SK-N-SH treated with all-trans-retinoic acid at 6 μM for 48 hours (cell line): ENCODE results near the gene PCLO.
A peak's percentile ranks its signal among the peaks of the same experiment; 100 is the strongest.

Experiments
- ATAC-seq: fragments of 200-7000 bp; cut with Tn5 transposase; 3 replicates; pipeline ENCODE4 v1.9.1; 2020; ENCODE audit warnings: mild to moderate bottlenecking, moderate library complexity
- ARNTL ChIP-seq: fragments of 450-650 bp; formaldehyde crosslinking; IDR thresholded peaks from 2 replicates; pipeline ENCODE4 v1.5.0; 2020; ENCODE audit warnings: low read depth, mild to moderate bottlenecking, moderate library complexity, borderline replicate concordance
- BACH2 ChIP-seq: fragments of 250-450 bp; sonication (Bioruptor Pico); IDR thresholded peaks from 2 replicates; pipeline ENCODE4 v1.9.0; 2021; ENCODE audit warnings: mild to moderate bottlenecking, borderline replicate concordance
- CSDC2 ChIP-seq: fragments of 250-450 bp; sonication (Bioruptor Pico); IDR thresholded peaks from 2 replicates; pipeline ENCODE4 v1.5.0; 2020; ENCODE audit warnings: mild to moderate bottlenecking, moderate library complexity
- CSRNP3 ChIP-seq: fragments of 250-450 bp; sonication (Bioruptor Pico); IDR thresholded peaks from 2 replicates; pipeline ENCODE4 v1.5.1; 2021; ENCODE audit warnings: mild to moderate bottlenecking, moderate library complexity
- ESRRG ChIP-seq: fragments of 250-450 bp; sonication (Bioruptor Pico); IDR thresholded peaks from 2 replicates; pipeline ENCODE4 v1.6.1; 2021; ENCODE audit warnings: mild to moderate bottlenecking
- GLIS3 ChIP-seq: fragments of 250-450 bp; sonication (Bioruptor Pico); IDR thresholded peaks from 2 replicates; pipeline ENCODE4 v1.5.0; 2020; ENCODE audit warnings: mild to moderate bottlenecking, moderate library complexity
- ISL1 ChIP-seq: fragments of 250-450 bp; sonication (Bioruptor Pico); IDR thresholded peaks from 2 replicates; pipeline ENCODE4 v2.1.2; 2022; ENCODE audit warnings: mild to moderate bottlenecking, moderate library complexity
- OSR1 ChIP-seq: fragments of 250-450 bp; sonication (Bioruptor Pico); IDR thresholded peaks from 2 replicates; pipeline ENCODE4 v1.8.0; 2022; ENCODE audit warnings: moderate library complexity, mild to moderate bottlenecking, inconsistent platforms
- PATZ1 ChIP-seq: fragments of 250-450 bp; sonication (Bioruptor Pico); IDR thresholded peaks from 2 replicates; pipeline ENCODE4 v1.8.0; 2020; ENCODE audit warnings: mild to moderate bottlenecking, moderate library complexity, borderline replicate concordance
- POU6F1 ChIP-seq: fragments of 250-450 bp; sonication (Bioruptor Pico); IDR thresholded peaks from 2 replicates; pipeline ENCODE4 v1.8.0; 2021; ENCODE audit warnings: low read depth, mild to moderate bottlenecking, moderate library complexity, borderline replicate concordance
- PPARA ChIP-seq: fragments of 250-450 bp; sonication (Bioruptor Pico); IDR thresholded peaks from 2 replicates; pipeline ENCODE4 v1.5.0; 2020; ENCODE audit warnings: mild to moderate bottlenecking, borderline replicate concordance
- RARB ChIP-seq: fragments of 250-450 bp; sonication (Bioruptor Pico); IDR thresholded peaks from 2 replicates; pipeline ENCODE4 v1.8.0; 2021; ENCODE audit warnings: mild to moderate bottlenecking, moderate library complexity
- SNAI2 ChIP-seq: fragments of 250-450 bp; sonication (Bioruptor Pico); IDR thresholded peaks from 2 replicates; pipeline ENCODE4 v1.5.0; 2020; ENCODE audit warnings: mild to moderate bottlenecking, moderate library complexity
- TCF4 ChIP-seq: fragments of 250-450 bp; sonication (Bioruptor Pico); IDR thresholded peaks from 2 replicates; pipeline ENCODE4 v1.8.0; 2021; ENCODE audit warnings: mild to moderate bottlenecking, moderate library complexity, borderline replicate concordance
- TOX ChIP-seq: fragments of 250-450 bp; sonication (Bioruptor Pico); IDR thresholded peaks from 2 replicates; pipeline ENCODE4 v1.8.0; 2021; ENCODE audit warnings: mild to moderate bottlenecking, moderate library complexity, borderline replicate concordance
- ZC3H10 ChIP-seq: fragments of 250-450 bp; sonication (Bioruptor Pico); IDR thresholded peaks from 2 replicates; pipeline ENCODE4 v1.5.1; 2021; ENCODE audit warnings: mild to moderate bottlenecking, moderate library complexity
- ZFP3 ChIP-seq: fragments of 250-450 bp; sonication (Bioruptor Pico); IDR thresholded peaks from 2 replicates; pipeline ENCODE4 v1.5.0; 2020; ENCODE audit warnings: mild to moderate bottlenecking, moderate library complexity
- ZFP30 ChIP-seq: fragments of 450-650 bp; formaldehyde crosslinking; IDR thresholded peaks from 2 replicates; pipeline ENCODE4 v1.5.0; 2022; ENCODE audit warnings: mild to moderate bottlenecking, moderate library complexity
- ZNF565 ChIP-seq: fragments of 450-650 bp; formaldehyde crosslinking; conservative IDR thresholded peaks from 2 replicates; pipeline ENCODE4 v1.5.0; 2020; ENCODE audit warnings: low read depth, mild to moderate bottlenecking, moderate library complexity
- ZNF70 ChIP-seq: fragments of 450-650 bp; formaldehyde crosslinking; IDR thresholded peaks from 2 replicates; pipeline ENCODE4 v1.5.0; 2020; ENCODE audit warnings: mild to moderate bottlenecking, moderate library complexity
- ZNF8 ChIP-seq: fragments of 450-650 bp; formaldehyde crosslinking; IDR thresholded peaks from 2 replicates; pipeline ENCODE4 v1.5.0; 2020; ENCODE audit warnings: mild to moderate bottlenecking, moderate library complexity
- TF ChIP-seq, protein P1 (sequence below): fragments of 250-450 bp; sonication (Bioruptor Pico); IDR thresholded peaks from 2 replicates; pipeline ENCODE4 v1.5.0; 2020; ENCODE audit warnings: mild to moderate bottlenecking, moderate library complexity
- TF ChIP-seq, protein P2 (sequence below): fragments of 250-450 bp; sonication (Bioruptor Pico); IDR thresholded peaks from 2 replicates; pipeline ENCODE4 v1.5.1; 2020; ENCODE audit warnings: low read depth, mild to moderate bottlenecking, moderate library complexity

Gene PCLO

GRCh38 chr7:83011954-83012353 lies 150.7 kb downstream of the PCLO start (continued):
- no peak for TF ChIP-seq ISL1 (CRISPR knock-in tag)
- TF ChIP-seq ZNF565 (CRISPR knock-in tag), result no peak
- TF ChIP-seq CSRNP3 (CRISPR knock-in tag), result no peak
- TF ChIP-seq ZNF8, result no peak
- no peak for TF ChIP-seq BACH2 (CRISPR knock-in tag)
- no peak for TF ChIP-seq RARB (CRISPR knock-in tag)
- TF ChIP-seq PPARA (CRISPR knock-in tag), result no peak
- no peak for TF ChIP-seq TOX (CRISPR knock-in tag)

DNA sequence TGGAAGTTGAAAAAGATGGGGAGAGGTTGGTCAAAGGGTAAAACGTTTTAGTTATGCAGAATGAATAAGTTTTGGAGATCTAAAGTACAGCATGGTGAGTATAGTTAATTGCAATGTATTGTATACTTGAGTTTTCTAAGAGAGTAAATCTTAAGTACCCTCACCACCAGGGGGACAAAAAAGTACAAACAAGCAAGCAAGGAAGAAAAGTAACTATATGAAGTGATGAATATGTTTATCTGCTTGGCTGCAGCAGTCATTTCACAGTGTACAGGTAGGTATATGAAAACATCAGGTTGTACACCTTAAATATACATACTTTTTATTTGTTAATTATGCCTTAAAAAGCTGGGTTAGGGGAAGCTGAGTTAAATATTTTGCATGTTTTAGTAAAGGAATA lies 157.3 kb downstream of the PCLO start:
- TF ChIP-seq PPARA (CRISPR knock-in tag), result no peak
- TF ChIP-seq CSDC2 (CRISPR knock-in tag), result no peak
- TF ChIP-seq OSR1 (CRISPR knock-in tag), result no peak
- TF ChIP-seq GLIS3 (CRISPR knock-in tag), result no peak
- TF ChIP-seq ARNTL, result no peak
- no peak for TF ChIP-seq ZNF8
- TF ChIP-seq CSRNP3 (CRISPR knock-in tag), result no peak
- no peak for TF ChIP-seq PATZ1 (CRISPR knock-in tag)
- no peak for TF ChIP-seq ZFP3 (CRISPR knock-in tag)
- TF ChIP-seq, protein P1, sequence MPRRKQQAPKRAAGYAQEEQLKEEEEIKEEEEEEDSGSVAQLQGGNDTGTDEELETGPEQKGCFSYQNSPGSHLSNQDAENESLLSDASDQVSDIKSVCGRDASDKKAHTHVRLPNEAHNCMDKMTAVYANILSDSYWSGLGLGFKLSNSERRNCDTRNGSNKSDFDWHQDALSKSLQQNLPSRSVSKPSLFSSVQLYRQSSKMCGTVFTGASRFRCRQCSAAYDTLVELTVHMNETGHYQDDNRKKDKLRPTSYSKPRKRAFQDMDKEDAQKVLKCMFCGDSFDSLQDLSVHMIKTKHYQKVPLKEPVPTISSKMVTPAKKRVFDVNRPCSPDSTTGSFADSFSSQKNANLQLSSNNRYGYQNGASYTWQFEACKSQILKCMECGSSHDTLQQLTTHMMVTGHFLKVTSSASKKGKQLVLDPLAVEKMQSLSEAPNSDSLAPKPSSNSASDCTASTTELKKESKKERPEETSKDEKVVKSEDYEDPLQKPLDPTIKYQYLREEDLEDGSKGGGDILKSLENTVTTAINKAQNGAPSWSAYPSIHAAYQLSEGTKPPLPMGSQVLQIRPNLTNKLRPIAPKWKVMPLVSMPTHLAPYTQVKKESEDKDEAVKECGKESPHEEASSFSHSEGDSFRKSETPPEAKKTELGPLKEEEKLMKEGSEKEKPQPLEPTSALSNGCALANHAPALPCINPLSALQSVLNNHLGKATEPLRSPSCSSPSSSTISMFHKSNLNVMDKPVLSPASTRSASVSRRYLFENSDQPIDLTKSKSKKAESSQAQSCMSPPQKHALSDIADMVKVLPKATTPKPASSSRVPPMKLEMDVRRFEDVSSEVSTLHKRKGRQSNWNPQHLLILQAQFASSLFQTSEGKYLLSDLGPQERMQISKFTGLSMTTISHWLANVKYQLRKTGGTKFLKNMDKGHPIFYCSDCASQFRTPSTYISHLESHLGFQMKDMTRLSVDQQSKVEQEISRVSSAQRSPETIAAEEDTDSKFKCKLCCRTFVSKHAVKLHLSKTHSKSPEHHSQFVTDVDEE (CRISPR knock-in tag), result no peak
- no peak for TF ChIP-seq ZFP30 (CRISPR knock-in tag)
- TF ChIP-seq ZC3H10 (CRISPR knock-in tag), result no peak
- TF ChIP-seq POU6F1 (CRISPR knock-in tag), result no peak
- TF ChIP-seq, protein P2, sequence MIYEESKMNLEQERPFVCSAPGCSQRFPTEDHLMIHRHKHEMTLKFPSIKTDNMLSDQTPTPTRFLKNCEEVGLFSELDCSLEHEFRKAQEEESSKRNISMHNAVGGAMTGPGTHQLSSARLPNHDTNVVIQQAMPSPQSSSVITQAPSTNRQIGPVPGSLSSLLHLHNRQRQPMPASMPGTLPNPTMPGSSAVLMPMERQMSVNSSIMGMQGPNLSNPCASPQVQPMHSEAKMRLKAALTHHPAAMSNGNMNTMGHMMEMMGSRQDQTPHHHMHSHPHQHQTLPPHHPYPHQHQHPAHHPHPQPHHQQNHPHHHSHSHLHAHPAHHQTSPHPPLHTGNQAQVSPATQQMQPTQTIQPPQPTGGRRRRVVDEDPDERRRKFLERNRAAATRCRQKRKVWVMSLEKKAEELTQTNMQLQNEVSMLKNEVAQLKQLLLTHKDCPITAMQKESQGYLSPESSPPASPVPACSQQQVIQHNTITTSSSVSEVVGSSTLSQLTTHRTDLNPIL (CRISPR knock-in tag), result no peak
- no peak for TF ChIP-seq RARB (CRISPR knock-in tag)
- TF ChIP-seq ESRRG (CRISPR knock-in tag), result no peak
- TF ChIP-seq TCF4 (CRISPR knock-in tag), result no peak
- TF ChIP-seq SNAI2, result no peak
- TF ChIP-seq ZNF70 (CRISPR knock-in tag), result no peak
- ATAC-seq, result peak; percentile 58
